B cell (primary cell): Measurements from ENCODE around the gene HIBCH.

ENCODE experiments used
- CTCF ChIP-seq: fragments of 200-600 bp; IDR thresholded peaks from one replicate; pipeline ENCODE4 v1.8.0; 2022; ENCODE audit warnings: antibody characterized with exemption, mild to moderate bottlenecking
- EZH2 ChIP-seq: IDR thresholded peaks from 2 replicates; pipeline ENCODE4 v1.6.1; 2012; ENCODE audit warnings: borderline replicate concordance, low read depth, mild to moderate bottlenecking, moderate library complexity, low read length; ENCODE audit not compliant: insufficient read depth, poor library complexity, severe bottlenecking

DNA sequence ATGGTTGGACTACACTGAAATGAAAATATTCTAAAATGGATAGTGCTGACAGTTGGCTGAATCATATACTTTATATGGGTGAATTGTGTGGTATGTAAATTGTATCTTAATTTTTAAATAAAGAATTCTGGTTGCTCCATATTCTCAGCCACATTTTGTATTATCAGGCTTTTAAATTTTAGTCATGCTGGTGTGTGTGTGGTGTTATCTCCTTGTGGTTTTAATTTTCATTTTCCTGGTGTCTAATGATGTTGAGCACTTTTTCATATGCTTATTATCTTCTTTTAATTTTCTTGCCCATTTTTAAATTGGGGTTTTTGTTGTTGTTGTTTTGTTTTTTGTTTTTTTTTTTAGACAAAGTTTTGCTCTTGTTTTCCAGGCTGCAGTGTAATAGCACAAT, 3.8 kb upstream of the HIBCH start:
- TF ChIP-seq CTCF (no peak), EZH2 (no peak)
